ENCODE measurements around the gene BLNK.

The BLNK gene

DNA sequence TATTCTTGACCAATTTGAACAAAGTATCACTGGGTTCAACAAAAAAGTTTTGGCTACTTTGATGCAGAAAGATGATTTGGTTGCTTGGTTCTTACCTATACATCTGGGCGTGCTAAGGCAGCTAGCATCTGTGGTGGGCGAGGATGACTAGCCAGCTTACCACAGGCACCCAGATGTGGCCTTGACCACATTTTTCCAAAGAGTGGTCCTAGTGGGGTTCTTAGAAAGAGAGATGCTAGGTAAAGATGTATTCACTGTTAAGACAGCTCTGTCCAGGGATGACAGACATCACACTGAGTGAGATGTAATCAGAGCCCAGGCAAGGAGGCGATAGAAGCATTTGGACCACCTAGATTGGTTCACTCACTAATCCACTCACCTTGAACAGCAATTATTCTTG is 33.6 kb upstream of the BLNK start:
- Histone ChIP-seq H3K9ac (ENCODE audit: low read length in 5 of 5) (no peak overlapping the region), H3K27me3 (ENCODE audit: control insufficient read depth in 5 of 5, insufficient read depth in 4 of 5, low read length in 5 of 5) (peaks cover 0 to 7% (median 2%) of the 10 kb centered on the region in 5 donors)

DNA sequence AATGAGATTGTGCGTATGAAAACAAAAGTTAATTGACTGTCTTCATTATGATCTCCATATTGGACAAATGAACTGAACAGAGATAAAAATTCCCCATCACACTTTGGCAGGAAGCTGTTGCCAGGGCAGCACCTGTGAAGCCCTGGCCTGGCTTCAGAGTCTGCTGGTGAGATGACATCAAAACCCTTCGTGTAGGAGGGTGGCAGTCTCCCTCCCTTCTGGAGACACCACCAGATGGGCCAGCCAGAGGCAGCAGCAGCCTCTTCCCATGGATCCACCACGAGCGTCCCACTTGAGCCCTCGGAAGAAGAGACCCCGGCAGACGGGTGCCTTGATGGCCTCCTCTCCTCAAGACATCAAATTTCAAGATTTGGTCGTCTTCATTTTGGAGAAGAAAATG is 32.9 kb upstream of the BLNK start, which contains the start of gene DNTT:
Gene DNTT, plus strand, starts transcription at position 205 of the 400 bp plus-strand sequence. Its CDS starts 64 bp downstream, at position 269.
- Histone ChIP-seq H3K4me1 (ENCODE audit: control insufficient read depth in 5 of 5, insufficient read depth in 5 of 5, low read length in 5 of 5) (peaks cover 0 to 8% (median 0%) of the 10 kb centered on the region in 5 donors), H3K27me3 (ENCODE audit: control insufficient read depth in 5 of 5, insufficient read depth in 4 of 5, low read length in 5 of 5) (peaks cover 0 to 9% (median 5%) of the 10 kb centered on the region in 5 donors), H3K9ac (ENCODE audit: low read length in 5 of 5) (no peak within 1 kb of the TSS), H3K27ac (ENCODE audit: low read depth, low read length) (no peak within 1 kb of the TSS), H3K4me3 (ENCODE audit: low read depth in 1 of 5, low read length in 5 of 5) (no peak within 1 kb of the TSS), H3K9me3 (ENCODE audit: control insufficient read depth in 5 of 5, low read length in 5 of 5) (no peaks in the 10 kb centered on the region), H3K36me3 (ENCODE audit: control insufficient read depth in 5 of 5, insufficient read depth in 5 of 5, low read length in 5 of 5) (no peaks in the 10 kb centered on the region)

More for the DNA sequence above, 33.6 kb upstream of the BLNK start:
- Histone ChIP-seq H3K36me3 (ENCODE audit: control insufficient read depth in 5 of 5, insufficient read depth in 5 of 5, low read length in 5 of 5) (no peaks in the 10 kb centered on the region), H3K4me3 (ENCODE audit: low read depth in 1 of 5, low read length in 5 of 5) (no peak overlapping the region), H3K9me3 (ENCODE audit: control insufficient read depth in 5 of 5, low read length in 5 of 5) (no peaks in the 10 kb centered on the region), H3K4me1 (ENCODE audit: control insufficient read depth in 5 of 5, insufficient read depth in 5 of 5, low read length in 5 of 5) (peaks cover 0 to 4% (median 0%) of the 10 kb centered on the region in 5 donors), H3K27ac (ENCODE audit: low read depth, low read length) (no peak overlapping the region)

GRCh38 chr10:96301616-96302015 is 30.2 kb upstream of the BLNK start:
- H3K27ac ChIP-seq (ENCODE audit: low read depth, low read length), result no peak overlapping the region
- no peaks in the 10 kb centered on the region for H3K36me3 ChIP-seq (ENCODE audit: control insufficient read depth in 5 of 5, insufficient read depth in 5 of 5, low read length in 5 of 5)
- no peaks in the 10 kb centered on the region for H3K9me3 ChIP-seq (ENCODE audit: control insufficient read depth in 5 of 5, low read length in 5 of 5)
- H3K27me3 ChIP-seq (ENCODE audit: control insufficient read depth in 5 of 5, insufficient read depth in 4 of 5, low read length in 5 of 5), result peaks cover 0 to 9% (median 5%) of the 10 kb centered on the region in 5 donors
- H3K9ac ChIP-seq (ENCODE audit: low read length in 5 of 5), result no peak overlapping the region
- peaks cover 0 to 8% (median 0%) of the 10 kb centered on the region in 5 donors for H3K4me1 ChIP-seq (ENCODE audit: control insufficient read depth in 5 of 5, insufficient read depth in 5 of 5, low read length in 5 of 5)
- no peak overlapping the region for H3K4me3 ChIP-seq (ENCODE audit: low read depth in 1 of 5, low read length in 5 of 5)

GRCh38 chr10:96299383-96299782 is 28.0 kb upstream of the BLNK start:
- Histone ChIP-seq H3K36me3 (ENCODE audit: control insufficient read depth in 5 of 5, insufficient read depth in 5 of 5, low read length in 5 of 5) (no peaks in the 10 kb centered on the region), H3K4me3 (ENCODE audit: low read depth in 1 of 5, low read length in 5 of 5) (no peak overlapping the region)

DNA sequence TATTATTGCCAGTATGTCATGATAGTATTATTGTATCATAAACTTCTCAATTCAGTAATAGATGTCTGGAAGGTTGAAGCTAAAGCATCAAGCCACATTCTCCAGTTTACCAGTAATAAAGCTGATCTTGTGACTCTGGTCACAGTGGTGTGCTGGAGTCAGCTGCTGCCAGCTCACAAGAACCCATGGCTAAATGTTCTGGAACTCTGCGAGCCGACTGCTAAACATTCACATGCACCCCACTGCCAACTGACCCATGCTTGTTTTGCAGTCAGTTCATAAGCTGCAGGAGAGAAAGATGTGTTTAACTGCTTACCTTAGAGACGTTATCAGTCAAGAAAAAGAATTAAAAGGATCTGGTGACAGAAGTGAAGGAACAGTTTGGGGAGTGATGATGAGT is 27.0 kb upstream of the BLNK start:
- H3K27me3 ChIP-seq (ENCODE audit: control insufficient read depth in 5 of 5, insufficient read depth in 4 of 5, low read length in 5 of 5), result peaks cover 0 to 9% (median 4%) of the 10 kb centered on the region in 5 donors
- peaks cover 0 to 10% (median 3%) of the 10 kb centered on the region in 5 donors for H3K4me1 ChIP-seq (ENCODE audit: control insufficient read depth in 5 of 5, insufficient read depth in 5 of 5, low read length in 5 of 5)
- no peak overlapping the region for H3K4me3 ChIP-seq (ENCODE audit: low read depth in 1 of 5, low read length in 5 of 5)
- H3K9ac ChIP-seq (ENCODE audit: low read length in 5 of 5), result no peak overlapping the region
- H3K9me3 ChIP-seq (ENCODE audit: control insufficient read depth in 5 of 5, low read length in 5 of 5), result no peaks in the 10 kb centered on the region
- H3K36me3 ChIP-seq (ENCODE audit: control insufficient read depth in 5 of 5, insufficient read depth in 5 of 5, low read length in 5 of 5), result no peaks in the 10 kb centered on the region
- no peak overlapping the region for H3K27ac ChIP-seq (ENCODE audit: low read depth, low read length)

More at GRCh38 chr10:96299383-96299782, 28.0 kb upstream of the BLNK start:
- no peak overlapping the region for H3K27ac ChIP-seq (ENCODE audit: low read depth, low read length)
- no peaks in the 10 kb centered on the region for H3K9me3 ChIP-seq (ENCODE audit: control insufficient read depth in 5 of 5, low read length in 5 of 5)
- no peak overlapping the region for H3K9ac ChIP-seq (ENCODE audit: low read length in 5 of 5)
- H3K4me1 ChIP-seq (ENCODE audit: control insufficient read depth in 5 of 5, insufficient read depth in 5 of 5, low read length in 5 of 5), result peaks cover 0 to 4% (median 0%) of the 10 kb centered on the region in 5 donors
- H3K27me3 ChIP-seq (ENCODE audit: control insufficient read depth in 5 of 5, insufficient read depth in 4 of 5, low read length in 5 of 5), result peaks cover 0 to 9% (median 5%) of the 10 kb centered on the region in 5 donors

DNA sequence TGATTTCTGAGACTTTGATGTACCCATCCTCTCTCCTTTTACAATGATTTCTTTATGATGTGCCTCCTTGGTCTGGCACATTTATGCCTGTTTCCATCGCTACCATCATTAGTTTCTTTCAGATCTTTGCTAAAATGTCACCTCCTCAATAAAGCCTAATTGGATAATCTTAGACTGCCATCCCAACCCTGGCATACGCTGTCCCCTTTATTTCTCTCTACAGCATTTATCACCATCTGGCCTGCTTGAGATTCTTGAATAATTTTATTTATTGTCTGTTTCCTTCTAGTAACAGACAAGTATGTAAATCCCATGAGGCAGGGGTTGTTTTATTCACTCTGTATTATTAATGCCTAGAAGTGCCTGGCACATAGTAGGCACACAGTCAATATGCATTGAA is 26.1 kb upstream of the BLNK start:
- Histone ChIP-seq H3K9me3 (ENCODE audit: control insufficient read depth in 5 of 5, low read length in 5 of 5) (no peaks in the 10 kb centered on the region), H3K9ac (ENCODE audit: low read length in 5 of 5) (no peak overlapping the region), H3K36me3 (ENCODE audit: control insufficient read depth in 5 of 5, insufficient read depth in 5 of 5, low read length in 5 of 5) (no peaks in the 10 kb centered on the region), H3K27me3 (ENCODE audit: control insufficient read depth in 5 of 5, insufficient read depth in 4 of 5, low read length in 5 of 5) (peaks cover 0 to 9% (median 4%) of the 10 kb centered on the region in 5 donors), H3K4me1 (ENCODE audit: control insufficient read depth in 5 of 5, insufficient read depth in 5 of 5, low read length in 5 of 5) (peaks cover 0 to 10% (median 3%) of the 10 kb centered on the region in 5 donors), H3K27ac (ENCODE audit: low read depth, low read length) (no peak overlapping the region), H3K4me3 (ENCODE audit: low read depth in 1 of 5, low read length in 5 of 5) (no peak overlapping the region)

DNA sequence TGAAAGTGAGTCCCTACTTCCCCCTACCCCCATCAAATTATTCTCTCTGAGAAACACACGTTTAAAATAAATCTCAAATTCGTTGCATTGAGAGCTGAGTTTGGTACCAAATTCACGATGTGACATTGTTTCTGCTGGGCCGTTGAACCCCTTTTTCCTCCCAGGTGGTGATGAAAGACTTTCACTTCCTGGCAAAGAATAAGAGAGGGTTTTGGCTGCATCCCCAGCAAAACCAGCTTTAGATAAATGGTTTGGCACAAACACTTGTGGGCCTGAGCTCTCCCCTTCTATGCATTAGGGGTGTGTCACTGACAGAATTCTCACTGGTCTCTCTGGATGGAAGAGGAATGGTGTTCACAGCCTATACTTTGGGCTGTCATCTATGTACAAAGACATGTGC is 24.1 kb upstream of the BLNK start:
- peaks cover 0 to 10% (median 3%) of the 10 kb centered on the region in 5 donors for H3K4me1 ChIP-seq (ENCODE audit: control insufficient read depth in 5 of 5, insufficient read depth in 5 of 5, low read length in 5 of 5)
- H3K9me3 ChIP-seq (ENCODE audit: control insufficient read depth in 5 of 5, low read length in 5 of 5), result no peaks in the 10 kb centered on the region
- no peak overlapping the region for H3K4me3 ChIP-seq (ENCODE audit: low read depth in 1 of 5, low read length in 5 of 5)
- H3K27ac ChIP-seq (ENCODE audit: low read depth, low read length), result no peak overlapping the region
- no peak overlapping the region for H3K9ac ChIP-seq (ENCODE audit: low read length in 5 of 5)
- H3K36me3 ChIP-seq (ENCODE audit: control insufficient read depth in 5 of 5, insufficient read depth in 5 of 5, low read length in 5 of 5), result no peaks in the 10 kb centered on the region
- H3K27me3 ChIP-seq (ENCODE audit: control insufficient read depth in 5 of 5, insufficient read depth in 4 of 5, low read length in 5 of 5), result peaks cover 0 to 9% (median 2%) of the 10 kb centered on the region in 5 donors

DNA sequence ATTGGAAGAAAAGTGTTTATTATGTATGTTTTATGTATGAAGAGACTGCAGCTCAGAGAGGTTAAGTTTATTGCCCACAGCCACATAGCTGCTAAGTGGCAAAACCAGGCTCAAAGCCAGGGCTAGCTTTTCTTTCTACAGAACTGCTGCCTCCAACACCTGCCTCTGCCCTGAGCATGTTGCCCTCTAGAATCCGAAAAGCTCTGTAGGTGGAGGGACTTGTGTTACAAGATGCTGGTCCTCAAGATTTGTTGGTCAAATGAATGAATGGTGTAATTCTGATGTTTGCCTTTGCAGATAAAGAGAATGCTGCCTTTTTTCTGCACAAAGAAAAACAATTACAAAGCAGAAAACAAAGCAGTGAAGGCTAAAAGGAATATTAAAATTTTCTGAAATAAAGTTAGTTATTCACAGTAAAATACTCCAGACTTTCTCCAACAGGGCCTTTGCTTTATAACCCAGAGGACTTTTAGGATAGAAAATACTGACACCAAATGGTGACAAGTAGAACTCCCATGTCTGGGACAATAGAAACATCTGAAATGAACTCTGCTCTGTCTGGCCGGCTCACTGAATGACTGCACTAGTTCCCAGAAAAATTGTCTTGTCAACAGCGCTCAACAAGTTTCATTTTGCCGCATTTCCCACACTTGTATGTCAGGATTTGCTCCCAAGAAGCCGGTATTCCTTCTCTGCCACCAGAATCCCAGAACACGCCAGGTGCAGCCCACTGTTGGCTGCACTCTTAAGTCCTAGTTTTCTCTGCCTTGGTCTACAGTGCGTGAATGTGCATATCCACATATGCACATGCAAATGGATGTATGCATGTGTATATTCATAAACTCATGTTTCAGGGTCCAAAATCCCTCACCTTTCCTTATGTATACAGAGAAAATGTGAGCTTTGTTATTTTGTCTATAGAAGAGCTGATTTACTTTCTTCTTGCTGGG is 21.9 kb upstream of the BLNK start:
- peak overlapping the region; percentile 4 for H3K27ac ChIP-seq (ENCODE audit: low read depth, low read length)
- H3K4me1 ChIP-seq (ENCODE audit: control insufficient read depth in 5 of 5, insufficient read depth in 5 of 5, low read length in 5 of 5), result peaks cover 0 to 6% (median 3%) of the 10 kb centered on the region in 5 donors
- no peaks in the 10 kb centered on the region for H3K9me3 ChIP-seq (ENCODE audit: control insufficient read depth in 5 of 5, low read length in 5 of 5)
- peak overlapping the region in 2 of 5 donors; percentile 30 to 31 for H3K4me3 ChIP-seq (ENCODE audit: low read depth in 1 of 5, low read length in 5 of 5)
- H3K27me3 ChIP-seq (ENCODE audit: control insufficient read depth in 5 of 5, insufficient read depth in 4 of 5, low read length in 5 of 5), result no peaks in the 10 kb centered on the region
- H3K9ac ChIP-seq (ENCODE audit: low read length in 5 of 5), result no peak overlapping the region
- H3K36me3 ChIP-seq (ENCODE audit: control insufficient read depth in 5 of 5, insufficient read depth in 5 of 5, low read length in 5 of 5), result no peaks in the 10 kb centered on the region

- H3K27ac ChIP-seq (ENCODE audit: low read depth, low read length), result no peak overlapping the region
- H3K36me3 ChIP-seq (ENCODE audit: control insufficient read depth in 5 of 5, insufficient read depth in 5 of 5, low read length in 5 of 5), result no peaks in the 10 kb centered on the region
- no peak overlapping the region for H3K4me3 ChIP-seq (ENCODE audit: low read depth in 1 of 5, low read length in 5 of 5)
- H3K9ac ChIP-seq (ENCODE audit: low read length in 5 of 5), result no peak overlapping the region
- no peaks in the 10 kb centered on the region for H3K27me3 ChIP-seq (ENCODE audit: control insufficient read depth in 5 of 5, insufficient read depth in 4 of 5, low read length in 5 of 5)
- H3K9me3 ChIP-seq (ENCODE audit: control insufficient read depth in 5 of 5, low read length in 5 of 5), result no peaks in the 10 kb centered on the region
- H3K4me1 ChIP-seq (ENCODE audit: control insufficient read depth in 5 of 5, insufficient read depth in 5 of 5, low read length in 5 of 5), result peaks cover 0 to 9% (median 6%) of the 10 kb centered on the region in 5 donors
These were observed 19.2 kb upstream of the BLNK start for GRCh38 chr10:96290368-96291133.

Data from subcutaneous abdominal adipose tissue (tissue), 5 donors.